ENCODE measurements around the gene GSK3B. TPM values are rescaled to one million over a fixed set of nuclear protein-coding genes. Genes with fewer than 3 reads are reported as not detected.

Gene GSK3B
- polyA plus RNA-seq, 3 donors = 16.2 to 20.6 (median 20.5) TPM

DNA sequence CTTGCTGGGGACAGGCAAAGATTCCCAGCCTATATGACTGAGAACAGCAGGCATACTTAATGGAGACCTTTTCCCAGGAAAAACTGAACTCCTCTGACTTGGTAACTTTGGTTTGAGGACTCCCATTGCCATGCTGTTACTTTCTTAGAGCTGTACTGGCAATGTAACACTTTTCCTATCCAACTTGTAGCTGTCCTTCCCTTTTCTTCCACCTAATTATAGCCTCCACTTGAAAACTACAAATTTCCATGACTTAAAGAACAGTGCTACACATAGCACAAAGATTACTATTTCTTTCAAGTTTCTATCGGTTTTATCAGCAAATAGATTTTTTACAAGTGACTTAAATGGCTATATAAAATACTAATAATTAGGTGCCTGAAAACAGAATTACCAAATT is 116.9 kb downstream of the GSK3B start:
- H3K4me2 ChIP-seq (replicated peaks; ENCODE audit: extremely low read depth, low read length, poor library complexity, severe bottlenecking) = no peak overlapping the region
- no peaks in the 10 kb centered on the region for H3K4me1 ChIP-seq (ENCODE audit: control insufficient read depth in 1 of 2, insufficient read depth in 2 of 2, low read length in 2 of 2)
- H3K4me3 ChIP-seq (replicated peaks in 1 of 3; ENCODE audit: low read depth in 2 of 3, low read length in 3 of 3) = no peak overlapping the region
- H2AFZ ChIP-seq (ENCODE audit: insufficient read depth, low read depth, low read length, poor library complexity, severe bottlenecking) = no peak overlapping the region
- H3K27ac Mint-ChIP-seq = no peak overlapping the region
- H3K27ac ChIP-seq (ENCODE audit: low read depth in 1 of 2, low read length in 2 of 2) = no peak overlapping the region
- WGBS (ENCODE audit: insufficient coverage) = no CpG with 5 or more reads among the region's 1 CpG
- intact Hi-C loops (cut with micrococcal nuclease) = no loop called here
- no peak for TF ChIP-seq CTCF (IDR thresholded peaks at IDR 0.05)
- H3K9ac ChIP-seq (ENCODE audit: insufficient read depth, low read length, poor library complexity, severe bottlenecking) = no peak overlapping the region
- no peak overlapping the region for H3K4me3 Mint-ChIP-seq
- no peak for DNase-seq
- peaks cover 96% of the 10 kb centered on the region for H4K20me1 ChIP-seq (ENCODE audit: insufficient read depth, low read length)
- no peaks in the 10 kb centered on the region for H3K4me1 Mint-ChIP-seq
- H3K79me2 ChIP-seq (ENCODE audit: insufficient read depth, low read length) = peaks cover 69% of the 10 kb centered on the region
- peaks cover 0 to 22% of the 10 kb centered on the region in 2 donors for H3K36me3 ChIP-seq (replicated peaks in 1 of 2; ENCODE audit: control insufficient read depth in 1 of 2, insufficient read depth in 2 of 2, low read length in 2 of 2)
- H3K9me3 ChIP-seq (replicated peaks in 1 of 2; ENCODE audit: control insufficient read depth in 1 of 2, insufficient read depth in 1 of 2, low read length in 2 of 2) = peaks cover 0 to 4% of the 10 kb centered on the region in 2 donors
- peaks cover 0 to 7% (median under 1%) of the 10 kb centered on the region in 7 donors for H3K9me3 Mint-ChIP-seq
- peaks cover 0 to 1% (median 0%) of the 10 kb centered on the region in 3 donors for H3K27me3 Mint-ChIP-seq (ENCODE audit: low read depth in 3 of 3)
- no peaks in the 10 kb centered on the region for H3K27me3 ChIP-seq (ENCODE audit: control insufficient read depth in 2 of 2, insufficient read depth in 2 of 2, low read length in 2 of 2)
- H3K36me3 Mint-ChIP-seq = peaks cover 24 to 38% of the 10 kb centered on the region in 2 donors

DNA sequence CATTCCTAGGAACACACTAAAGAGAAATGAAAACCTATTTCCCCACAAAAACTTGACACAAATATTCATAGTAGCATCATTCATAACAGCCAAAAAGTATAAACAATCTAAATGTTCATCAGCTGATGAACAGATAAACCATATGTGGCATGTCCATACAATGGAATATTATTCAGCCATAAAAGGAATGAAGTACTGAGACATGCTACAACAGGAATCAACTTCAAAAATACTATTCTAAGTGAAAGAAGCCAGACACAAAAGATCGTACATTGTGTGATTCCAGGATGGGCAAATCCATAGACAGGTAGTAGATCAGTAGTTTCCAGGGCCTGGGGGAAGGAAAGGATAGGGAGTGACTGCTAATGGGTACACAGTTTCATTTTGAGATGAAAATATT is 118.0 kb downstream of the GSK3B start:
- no peaks in the 10 kb centered on the region for H3K4me1 ChIP-seq (ENCODE audit: control insufficient read depth in 1 of 2, insufficient read depth in 2 of 2, low read length in 2 of 2)
- intact Hi-C loops (cut with micrococcal nuclease) = no loop called here
- peaks cover 0 to 11% of the 10 kb centered on the region in 2 donors for H3K36me3 ChIP-seq (replicated peaks in 1 of 2; ENCODE audit: control insufficient read depth in 1 of 2, insufficient read depth in 2 of 2, low read length in 2 of 2)
- H2AFZ ChIP-seq (ENCODE audit: insufficient read depth, low read depth, low read length, poor library complexity, severe bottlenecking) = no peak overlapping the region
- Mint-ChIP-seq H3K9me3 (peaks cover 0 to 3% (median 0%) of the 10 kb centered on the region in 7 donors), H3K27ac (no peak overlapping the region), H3K4me1 (no peaks in the 10 kb centered on the region), H3K36me3 (peaks cover 18 to 29% of the 10 kb centered on the region in 2 donors), H3K4me3 (no peak overlapping the region), H3K27me3 (ENCODE audit: low read depth in 3 of 3) (peaks cover 0 to 1% (median 0%) of the 10 kb centered on the region in 3 donors)
- peaks cover 86% of the 10 kb centered on the region for H4K20me1 ChIP-seq (ENCODE audit: insufficient read depth, low read length)
- H3K27me3 ChIP-seq (ENCODE audit: control insufficient read depth in 2 of 2, insufficient read depth in 2 of 2, low read length in 2 of 2) = no peaks in the 10 kb centered on the region
- no peak overlapping the region for H3K9ac ChIP-seq (ENCODE audit: insufficient read depth, low read length, poor library complexity, severe bottlenecking)
- H3K4me2 ChIP-seq (replicated peaks; ENCODE audit: extremely low read depth, low read length, poor library complexity, severe bottlenecking) = no peak overlapping the region
- no peak overlapping the region for H3K4me3 ChIP-seq (replicated peaks in 1 of 3; ENCODE audit: low read depth in 2 of 3, low read length in 3 of 3)
- no peak for TF ChIP-seq CTCF (IDR thresholded peaks at IDR 0.05)
- peaks cover 0 to 4% of the 10 kb centered on the region in 2 donors for H3K9me3 ChIP-seq (replicated peaks in 1 of 2; ENCODE audit: control insufficient read depth in 1 of 2, insufficient read depth in 1 of 2, low read length in 2 of 2)
- DNase-seq = no peak
- H3K27ac ChIP-seq (ENCODE audit: low read depth in 1 of 2, low read length in 2 of 2) = no peak overlapping the region
- peaks cover 64% of the 10 kb centered on the region for H3K79me2 ChIP-seq (ENCODE audit: insufficient read depth, low read length)
- WGBS (ENCODE audit: insufficient coverage) = no CpG with 5 or more reads among the region's 1 CpG

Measured in CD14-positive monocyte (primary cell).